ENCODE measurements around the gene OR2K2. TPM values are rescaled to one million over a fixed set of nuclear protein-coding genes. Genes with fewer than 3 reads are reported as not detected.

OR2K2 gene
- total and polyA plus RNA-seq, 8 donors = not detected

Other genes starting within 250 kb of the OR2K2 start
- 100 to 1,000 TPM in 1 of 5 donors, 10 to 100 TPM in 4; 34.5 to 147 (median 77.1) TPM for gene ECPAS, start 154.2 kb upstream of the OR2K2 start, total RNA-seq
- gene ECPAS, start 154.2 kb upstream of the OR2K2 start, polyA plus RNA-seq = 10 to 100 TPM; 13.6 to 17.6 (median 13.8) TPM
- 10 to 100 TPM in 1 of 5 donors, 1 to 10 TPM in 3, not detected in 1; 1.8 to 29.7 (median 4.5) TPM for gene ZNF483, start 195.0 kb upstream of the OR2K2 start, total RNA-seq
- gene ZNF483, start 195.0 kb upstream of the OR2K2 start, polyA plus RNA-seq = under 1 TPM in 2 of 3 donors, not detected in 1; 0.06 to 0.38 TPM